ENCODE results near the gene SPPL3.

Gene SPPL3

GRCh38 chr12:120825337-120825736, 78.8 kb downstream of the SPPL3 start:
- no peak overlapping the region for H3K27ac ChIP-seq
- TF ChIP-seq CTCF (conservative IDR thresholded peaks at IDR 0.05): no peak

- H3K27ac ChIP-seq: no peak overlapping the region
- TF ChIP-seq CTCF (conservative IDR thresholded peaks at IDR 0.05): no peak
Measured at GRCh38 chr12:120822832-120823503, 81.2 kb downstream of the SPPL3 start.

- TF ChIP-seq CTCF (conservative IDR thresholded peaks at IDR 0.05): no peak
- no peak overlapping the region for H3K27ac ChIP-seq
Measured at GRCh38 chr12:120821878-120822277, 82.3 kb downstream of the SPPL3 start.

- no peak for TF ChIP-seq CTCF (conservative IDR thresholded peaks at IDR 0.05)
- no peak overlapping the region for H3K27ac ChIP-seq
Measured at GRCh38 chr12:120820884-120821510, 83.2 kb downstream of the SPPL3 start.

DNA sequence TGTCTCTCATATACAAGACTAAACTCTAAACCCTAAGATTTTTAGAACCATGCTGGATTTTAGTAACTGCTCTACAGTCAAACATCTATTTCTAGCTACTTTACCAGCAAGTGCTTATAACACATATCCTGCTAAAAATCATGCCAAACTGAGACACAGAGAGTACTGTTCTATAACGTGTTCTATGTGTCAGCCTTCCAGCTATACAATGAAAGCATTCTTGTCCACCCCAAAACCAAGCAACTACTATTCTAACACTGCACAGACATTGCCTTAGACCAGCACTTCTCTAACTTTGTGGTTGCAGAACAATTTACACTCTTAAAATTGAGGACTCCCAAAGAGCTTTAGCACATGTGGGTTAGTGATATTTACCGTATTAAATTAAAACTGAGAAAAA, 85.7 kb downstream of the SPPL3 start:
- no peak overlapping the region for H3K27ac ChIP-seq
- TF ChIP-seq CTCF (conservative IDR thresholded peaks at IDR 0.05): no peak

DNA sequence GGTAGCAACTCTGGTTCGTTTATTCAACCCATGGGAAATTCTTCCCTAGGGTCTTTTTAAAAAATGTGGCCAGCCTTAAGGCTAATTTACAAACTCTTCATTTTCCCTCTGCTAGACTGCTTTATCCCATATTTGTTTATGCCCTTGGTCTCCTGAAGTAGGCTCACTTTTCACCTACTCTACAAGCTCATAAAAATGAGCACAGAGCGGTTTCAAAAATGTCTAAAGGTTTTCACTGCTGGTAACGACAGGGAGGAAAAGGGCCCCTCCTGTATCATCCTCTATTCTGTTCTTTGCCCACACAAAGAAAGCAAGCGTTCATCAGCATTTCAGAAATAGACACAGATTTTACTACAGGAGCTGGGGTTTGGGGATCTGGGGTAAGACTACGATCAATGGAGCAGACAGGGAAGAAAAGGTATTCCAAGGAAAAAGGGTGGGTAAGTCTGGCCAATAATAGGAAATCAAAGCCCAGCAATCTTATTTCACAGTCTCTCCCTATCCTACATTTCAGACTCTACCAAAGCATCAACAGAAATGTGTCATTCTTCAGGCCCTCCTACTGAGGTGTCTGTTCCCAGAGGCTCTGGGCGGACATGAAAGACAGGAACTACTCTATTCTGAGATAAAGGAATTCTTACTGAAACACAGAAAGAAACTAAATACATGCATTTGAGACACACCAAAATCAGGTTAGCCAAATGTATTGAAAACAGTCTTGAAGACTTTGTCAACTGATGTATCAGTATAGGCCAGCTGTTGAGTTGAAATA, 86.4 kb downstream of the SPPL3 start:
- no peak overlapping the region for H3K27ac ChIP-seq
- TF ChIP-seq CTCF (conservative IDR thresholded peaks at IDR 0.05): no peak

DNA sequence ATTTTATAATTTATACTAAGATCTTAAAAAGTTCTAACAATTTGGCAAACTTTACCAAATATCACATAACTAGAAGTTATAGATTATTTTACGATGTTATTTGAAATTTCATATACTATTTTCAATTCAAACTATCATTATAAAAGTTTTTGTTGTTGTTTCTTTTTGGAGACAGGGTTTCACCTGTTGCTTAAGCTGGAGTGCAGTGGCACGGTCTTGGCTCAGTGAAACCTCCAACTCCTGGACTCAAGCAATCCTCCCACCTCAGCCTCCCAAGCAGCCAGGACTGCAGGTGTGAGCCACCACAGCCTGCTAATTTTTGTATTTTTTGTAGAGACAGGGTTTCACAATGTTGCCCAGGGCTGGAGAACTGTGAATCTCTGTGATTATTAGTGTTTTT, 87.8 kb downstream of the SPPL3 start:
- H3K27ac ChIP-seq: no peak overlapping the region
- no peak for TF ChIP-seq CTCF (conservative IDR thresholded peaks at IDR 0.05)
